NCI-H226 (cell line): ENCODE data around the gene THYN1.
"Not testable (repeated sequence)": the region's sequence is repeated elsewhere in the genome, so short reads cannot be mapped to it uniquely, and the experiment has no call there.

Experiments used
- DNase-seq: peaks from one replicate; pipeline ENCODE4 v3.0.0-alpha.2; 2015

Gene THYN1

DNA sequence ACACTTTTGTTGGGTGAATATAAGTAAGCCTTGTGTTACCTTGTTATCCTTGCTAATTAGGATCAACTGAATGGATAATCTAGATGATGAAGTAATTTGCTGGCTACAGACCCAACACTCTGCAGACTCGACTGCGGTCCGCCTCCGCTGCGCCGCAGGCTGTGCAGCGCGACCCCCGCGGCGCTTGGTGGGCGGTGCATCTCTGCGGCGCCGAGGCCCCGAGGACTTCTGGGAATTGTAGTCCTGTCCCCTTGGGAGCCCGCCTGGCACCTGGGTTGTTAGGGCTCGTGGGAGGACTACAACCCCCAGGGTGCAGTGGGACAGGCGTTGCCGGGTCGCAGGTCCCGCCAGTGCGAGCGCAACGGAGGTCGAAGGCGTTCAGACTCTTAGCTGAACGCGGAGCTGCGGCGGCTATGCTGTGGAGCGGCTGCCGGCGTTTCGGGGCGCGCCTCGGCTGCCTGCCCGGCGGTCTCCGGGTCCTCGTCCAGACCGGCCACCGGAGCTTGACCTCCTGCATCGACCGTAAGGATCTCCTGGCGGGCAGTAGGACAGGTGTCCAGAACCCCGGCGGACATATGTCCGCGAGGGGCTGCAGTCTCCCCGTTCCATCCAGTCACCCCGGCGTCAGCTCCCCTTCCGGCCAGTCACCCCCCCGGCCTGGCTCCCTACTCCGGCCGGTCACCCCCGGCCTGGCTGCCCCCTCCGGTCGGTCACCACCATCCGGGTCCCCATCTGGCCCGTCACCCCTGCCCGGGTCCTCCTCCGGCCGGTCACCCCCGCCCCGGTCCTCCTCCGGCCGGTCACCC lies at the start of gene THYN1, which contains the start of gene ACAD8:
Gene THYN1, minus strand, starts transcription at position 165 of the 806 bp plus-strand sequence. CDS start 470 bp downstream, outside the sequence.
Gene ACAD8, plus strand, starts transcription at position 381 of the 806 bp plus-strand sequence. Its CDS starts 33 bp downstream, at position 414.
- peak; percentile 93 for DNase-seq

DNA sequence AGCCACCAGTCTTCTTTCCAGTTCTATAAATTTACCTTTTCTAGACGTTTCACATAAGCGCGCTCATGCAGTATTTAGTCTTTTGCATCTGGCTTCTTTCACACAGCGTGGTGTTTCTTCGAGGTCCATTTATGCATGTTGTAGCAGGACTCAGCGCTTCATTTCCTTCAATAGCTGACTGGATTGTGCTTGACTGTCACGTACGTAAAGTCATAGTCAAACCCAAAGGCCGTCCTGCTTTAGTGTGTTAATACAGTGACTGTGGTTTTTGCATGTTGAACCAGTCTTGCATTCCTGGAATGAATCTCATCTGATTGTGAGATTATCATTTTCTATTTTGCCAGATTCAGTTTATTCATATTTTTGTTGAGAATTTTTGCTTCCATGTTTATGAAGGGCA lies 41.5 kb upstream of the THYN1 start:
- no peak for DNase-seq

DNA sequence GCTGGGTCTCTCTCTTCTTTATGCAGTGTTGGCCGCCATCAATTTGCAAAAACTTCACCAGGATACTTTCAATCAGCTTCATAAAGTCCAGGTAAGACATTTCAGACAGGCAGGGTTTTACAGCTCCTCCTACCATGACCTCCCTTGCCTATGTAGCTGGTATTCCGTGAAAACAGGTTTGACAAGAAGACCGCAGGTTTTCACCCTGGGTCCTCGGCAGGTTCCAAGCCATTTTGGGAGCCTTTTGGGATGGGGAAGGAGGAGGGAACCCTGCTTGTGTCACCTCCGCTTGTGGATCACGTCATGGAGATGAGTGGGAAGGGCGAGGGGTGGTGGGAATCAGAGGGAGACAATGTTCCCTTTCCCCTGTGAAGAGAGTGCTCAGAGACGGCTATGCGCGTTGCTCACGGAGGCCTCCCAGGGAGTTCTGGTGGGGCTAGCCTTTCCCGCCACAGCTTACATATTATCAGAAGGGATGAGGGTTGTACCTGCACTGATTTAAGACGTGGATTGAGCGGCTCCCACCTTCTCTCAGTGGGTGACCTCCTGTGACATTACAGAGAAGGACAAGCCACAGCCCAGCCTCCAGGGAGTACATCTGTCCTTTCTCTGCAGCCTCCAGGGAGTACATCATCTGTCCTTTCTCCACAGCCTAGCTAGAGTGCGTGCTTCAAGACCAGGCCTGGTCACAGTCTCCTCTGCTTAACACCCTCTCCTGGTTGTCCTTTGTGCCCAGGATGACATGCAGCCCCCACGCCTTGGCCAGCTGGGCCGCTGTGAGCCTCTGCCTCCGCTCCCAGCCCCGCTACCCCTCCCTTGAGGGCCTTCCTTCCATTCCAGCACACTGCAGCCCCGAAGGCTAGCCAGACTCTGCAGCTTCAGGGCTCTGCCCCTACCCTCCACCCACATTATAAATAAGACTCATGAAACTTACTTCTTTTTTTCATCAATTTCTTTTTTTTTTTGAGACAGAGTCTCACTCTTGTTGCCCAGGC lies 40.3 kb upstream of the THYN1 start:
- no peak for DNase-seq

- DNase-seq = no peak
These were observed 39.5 kb upstream of the THYN1 start for GRCh38 chr11:134292661-134293060.

GRCh38 chr11:134291196-134291595 lies 38.0 kb upstream of the THYN1 start:
- DNase-seq = no peak

- no peak for DNase-seq
These were observed 37.5 kb upstream of the THYN1 start for GRCh38 chr11:134290646-134291045.

GRCh38 chr11:134289789-134290188 lies 36.6 kb upstream of the THYN1 start:
- DNase-seq = no peak

- no peak for DNase-seq
These were observed 36.0 kb upstream of the THYN1 start for GRCh38 chr11:134289167-134289566.

DNA sequence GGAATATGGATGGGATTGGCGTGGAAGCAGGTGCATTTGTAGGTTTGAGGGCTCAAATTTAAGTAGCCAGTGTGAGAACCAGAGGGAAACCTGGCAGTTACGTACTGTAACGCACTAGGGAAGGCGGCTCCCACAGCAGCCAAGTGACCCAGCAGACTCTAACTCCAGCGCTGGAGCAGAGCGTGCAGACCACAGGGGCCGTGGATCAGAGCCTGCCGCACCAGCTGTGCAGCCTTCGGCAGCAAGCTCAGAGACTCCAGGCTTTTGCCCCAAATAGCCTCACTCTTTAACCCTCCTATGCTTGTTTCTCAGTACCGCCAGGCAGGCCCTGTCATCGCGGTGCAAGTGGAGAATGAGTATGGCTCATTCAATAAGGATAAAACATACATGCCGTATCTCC lies 35.3 kb upstream of the THYN1 start:
- DNase-seq = no peak

GRCh38 chr11:134287561-134287960 lies 34.4 kb upstream of the THYN1 start:
- no peak for DNase-seq

DNA sequence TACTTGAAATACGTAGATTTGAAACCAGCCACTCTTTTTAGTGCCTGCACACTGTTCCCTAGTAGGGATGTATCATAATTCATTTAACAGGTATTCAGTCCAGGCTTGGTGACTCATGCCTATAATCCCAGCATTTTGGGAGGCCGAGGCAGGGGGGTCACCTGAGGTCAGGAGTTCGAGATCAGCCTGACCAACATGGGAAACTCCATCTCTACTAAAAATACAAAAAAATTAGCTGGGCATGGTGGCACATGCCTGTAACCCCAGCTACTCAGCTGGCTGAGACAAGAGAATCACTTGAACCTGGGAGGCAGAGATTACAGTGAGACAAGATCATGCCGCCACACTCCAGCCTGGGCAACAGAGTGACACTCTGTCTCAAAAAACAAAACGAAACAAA lies 31.2 kb upstream of the THYN1 start:
- DNase-seq = not testable (repeated sequence)

GRCh38 chr11:134283461-134284230 lies 30.5 kb upstream of the THYN1 start:
- no peak for DNase-seq

DNA sequence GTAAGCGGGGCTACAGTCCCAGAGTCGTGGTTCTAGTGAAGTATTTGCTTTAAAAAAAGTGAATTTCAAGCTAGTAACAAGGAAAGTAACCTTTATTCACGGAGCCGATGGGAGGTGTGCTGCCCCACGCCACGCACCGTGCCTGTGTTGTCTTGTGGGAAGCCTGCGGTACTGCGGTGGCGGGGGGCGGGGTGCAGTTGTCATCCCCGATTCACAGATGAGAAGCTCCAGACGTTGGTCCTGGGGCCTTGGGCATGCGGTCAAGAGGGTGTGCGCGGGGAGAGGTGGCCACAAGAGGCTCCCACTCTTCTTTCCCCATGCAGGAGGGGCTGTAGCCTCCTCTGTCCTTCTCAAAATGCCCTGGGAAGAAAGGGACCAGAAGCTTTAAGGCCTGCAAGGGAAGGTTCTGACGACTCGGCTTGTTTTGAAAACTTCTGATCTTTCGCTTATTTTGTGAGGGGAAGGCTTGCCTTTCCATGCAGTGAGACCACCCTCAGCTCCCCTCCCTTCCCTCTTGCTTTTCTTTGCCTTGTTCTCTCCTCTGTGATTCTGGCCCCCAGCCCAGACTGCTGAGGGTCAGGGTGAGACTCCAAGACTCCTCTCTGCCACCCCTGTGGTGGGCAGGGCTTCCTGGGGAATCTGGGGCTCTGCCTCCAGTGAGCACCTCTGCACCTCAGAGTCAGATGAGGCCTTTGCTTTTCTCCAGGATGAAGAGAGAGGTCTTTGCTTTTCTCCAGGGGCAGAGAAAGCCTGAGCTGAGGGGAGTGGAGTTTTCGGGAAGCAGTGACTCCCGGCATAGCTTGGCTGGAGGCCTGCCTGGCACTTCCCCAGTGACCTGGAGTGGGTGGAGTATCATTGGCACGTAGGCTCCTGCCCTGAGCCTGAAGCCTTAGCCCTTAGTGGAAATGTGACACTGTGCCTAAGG lies 29.2 kb upstream of the THYN1 start:
- DNase-seq = no peak

DNA sequence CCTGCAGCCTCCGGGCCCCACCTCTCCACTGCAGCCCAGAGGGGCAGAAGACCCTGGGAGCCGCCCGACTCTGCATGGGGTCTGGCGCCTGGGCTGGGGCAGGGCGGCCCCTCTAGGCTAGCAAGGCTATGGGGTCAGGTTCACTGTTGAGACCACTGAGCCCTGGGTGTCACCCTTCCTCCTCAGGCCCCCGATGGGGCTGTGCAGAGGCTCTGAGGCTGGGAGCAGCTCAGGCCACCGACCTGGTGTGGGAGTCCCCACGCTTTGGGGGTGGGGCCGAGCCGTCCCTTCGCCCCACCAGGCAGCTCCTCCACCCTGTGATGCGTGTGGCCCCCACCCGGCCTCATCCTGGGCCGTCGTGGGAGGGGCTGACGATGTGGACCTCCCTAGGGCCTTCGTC lies 28.5 kb upstream of the THYN1 start:
- not testable (repeated sequence) for DNase-seq

DNA sequence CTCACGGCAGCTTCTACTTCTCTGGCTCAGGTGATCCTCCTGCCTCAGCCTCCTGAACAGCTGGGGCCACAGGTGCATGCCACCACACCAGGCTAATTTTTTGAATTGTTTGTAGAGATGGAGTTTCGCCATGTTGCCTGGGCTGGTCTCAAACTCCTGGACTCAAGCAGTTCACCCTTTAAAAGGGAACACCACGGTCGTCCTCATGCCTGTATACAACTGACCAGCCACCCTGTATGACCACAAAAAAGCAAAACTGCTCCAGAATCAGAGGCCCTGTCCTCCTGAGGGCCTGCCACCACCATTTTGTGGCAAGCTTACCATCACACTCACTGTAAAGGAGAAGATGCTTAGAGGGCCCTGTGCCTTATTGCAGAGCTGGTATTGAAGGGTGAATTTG lies 25.2 kb upstream of the THYN1 start:
- DNase-seq = no peak

- no peak for DNase-seq
These were observed 24.2 kb upstream of the THYN1 start for GRCh38 chr11:134277183-134278001.

GRCh38 chr11:134276396-134277182 lies 23.4 kb upstream of the THYN1 start:
- no peak for DNase-seq

DNA sequence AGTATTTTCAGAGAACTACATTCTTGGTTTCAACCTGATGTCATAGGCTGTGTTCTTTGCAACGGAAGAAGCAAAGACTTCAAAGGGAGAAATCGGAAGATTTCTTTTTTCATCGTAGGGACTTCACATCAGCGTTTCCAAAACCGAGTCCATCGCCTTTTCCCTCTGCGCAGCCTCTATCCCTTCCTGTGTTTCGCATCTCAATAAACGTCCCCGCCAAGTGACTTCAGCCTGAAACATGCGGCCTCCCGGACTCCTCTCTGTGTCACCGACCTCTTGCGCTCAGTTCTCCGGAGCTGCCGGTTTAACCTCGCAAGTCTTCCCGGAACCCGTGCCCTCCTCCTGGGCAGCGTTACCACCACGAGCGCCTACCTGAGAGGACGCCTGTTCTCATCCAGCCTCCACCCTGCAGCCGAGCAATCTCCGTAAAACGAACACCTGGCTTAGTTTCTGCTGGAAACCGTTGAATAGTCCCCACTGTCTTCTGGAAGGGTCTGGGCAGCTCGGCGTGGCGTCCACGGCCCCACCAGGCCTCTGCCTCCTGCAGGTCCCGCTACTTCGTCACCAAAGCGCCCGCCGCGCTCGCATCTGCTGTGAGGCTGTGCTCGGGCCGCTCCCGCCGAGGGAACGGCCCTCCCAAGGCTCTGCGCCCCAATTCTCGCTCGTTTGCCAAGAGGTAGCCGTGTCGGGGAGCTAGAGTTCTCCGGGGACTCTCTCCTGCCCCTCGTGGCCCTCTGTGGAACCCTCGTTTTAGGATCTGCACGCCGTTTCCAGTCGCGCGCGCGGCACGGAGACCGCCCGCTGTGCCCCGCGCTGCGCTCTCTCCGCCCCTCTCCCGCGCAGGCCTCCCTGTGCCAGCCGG lies 22.6 kb upstream of the THYN1 start, which contains the start of gene GLB1L3:
Gene GLB1L3, plus strand, starts transcription at position 846 of the 862 bp plus-strand sequence. CDS start 362 bp downstream, outside the sequence.
- no peak for DNase-seq

GRCh38 chr11:134275188-134275533 lies 22.0 kb upstream of the THYN1 start:
- DNase-seq = no peak
